GM12878 (cell line): ENCODE results near the gene PRSS16. TPM values are rescaled to one million over a fixed set of nuclear protein-coding genes. Genes with fewer than 3 reads are reported as not detected.

ENCODE experiments used
- ATAC-seq: fragments of 200-7000 bp; cut with Tn5 transposase; 3 replicates; pipeline ENCODE4 v1.9.1; 2020; ENCODE audit warnings: mild to moderate bottlenecking, moderate library complexity
- BruUV-seq: library from RNA; stranded (reverse); fragments of 400-500 nt; replicated peaks from 2 replicates; lab custom pipeline; 2021; lab: Mats Ljungman, UMichigan
- CTCF ChIA-PET: fragments of 300-600 bp; sonication (Branson Sonifier 250); formaldehyde crosslinking; extraction: SDS; loops from one replicate; lab custom pipeline; 2021; ENCODE audit warnings: inconsistent platforms; lab: Yijun Ruan, JAX
- POLR2A ChIA-PET: fragments of 350-600 bp; formaldehyde crosslinking; extraction: SDS; loops from one replicate; lab custom pipeline; 2021; ENCODE audit warnings: inconsistent platforms; lab: Charles Lee
- RAD21 ChIA-PET: fragments of 300-600 bp; sonication (Branson Sonifier 250); formaldehyde crosslinking; loops from one replicate; lab custom pipeline; 2023; ENCODE audit warnings: antibody characterized with exemption; ENCODE audit not compliant: unreplicated experiment; lab: Charles Lee
- SMC1A ChIA-PET: fragments of 300-600 bp; sonication (Branson Sonifier 250); formaldehyde crosslinking; loops from one replicate; lab custom pipeline; 2023; ENCODE audit not compliant: unreplicated experiment, uncharacterized antibody; lab: Charles Lee
- DNase-seq: peaks from one replicate; pipeline ENCODE4 v3.0.0-alpha.2; 2011; ENCODE audit warnings: low read depth, low spot score
- FAIRE-seq: peaks from 3 replicates; lab custom pipeline; 2011; peaks lifted over from hg19 to GRCh38; lab: Jason Lieb, UNC
- H2AFZ ChIP-seq: 2 replicates; pipeline ENCODE4 v1.6.0; 2011; ENCODE audit warnings: low read depth, low read length, control low read depth; ENCODE audit not compliant: control insufficient read depth
- H3K27ac ChIP-seq: 2 replicates; pipeline ENCODE4 v1.5.1; 2011; ENCODE audit warnings: control low read depth; ENCODE audit not compliant: control insufficient read depth, insufficient read depth
- H3K27me3 ChIP-seq, 2 experiments: replicated peaks in 1 of 2; 2 replicates each; pipeline versions ENCODE4 v1.6.0 to v1.6.1; 2011; ENCODE audit warnings: low read length in 1 of 2; ENCODE audit not compliant: control insufficient read depth in 2 of 2, insufficient read depth in 2 of 2
- H3K36me3 ChIP-seq, 2 experiments: 2 replicates each; pipeline ENCODE4 v1.5.1; 2011; ENCODE audit warnings: low read length in 1 of 2; ENCODE audit not compliant: control insufficient read depth in 2 of 2, insufficient read depth in 2 of 2
- H3K4me1 ChIP-seq: 2 replicates; pipeline ENCODE4 v1.6.1; 2011; ENCODE audit warnings: mild to moderate bottlenecking, low read length, moderate library complexity, mixed read lengths; ENCODE audit not compliant: control insufficient read depth, insufficient read depth
- H3K4me2 ChIP-seq: 2 replicates; pipeline ENCODE4 v1.6.0; 2011; ENCODE audit warnings: control low read depth; ENCODE audit not compliant: control insufficient read depth, insufficient read depth
- H3K4me3 ChIP-seq: fragments of 200-600 bp; sonication (generic); 2 replicates; pipeline ENCODE4 v1.5.1; 2016
- H3K79me2 ChIP-seq: 2 replicates; pipeline ENCODE4 v1.6.0; 2011; ENCODE audit warnings: low read length; ENCODE audit not compliant: control insufficient read depth, insufficient read depth
- H3K9ac ChIP-seq: 2 replicates; pipeline ENCODE4 v1.8.0; 2011; ENCODE audit warnings: low read length, control low read depth, mixed read lengths; ENCODE audit not compliant: control insufficient read depth, insufficient read depth
- H3K9me3 ChIP-seq: replicated peaks from 3 replicates; pipeline ENCODE4 v1.5.1; 2011; ENCODE audit warnings: mild to moderate bottlenecking, low read length; ENCODE audit not compliant: control insufficient read depth, insufficient read depth
- H4K20me1 ChIP-seq: 2 replicates; pipeline ENCODE4 v1.6.0; 2011; ENCODE audit not compliant: control insufficient read depth, insufficient read depth
- CHD4 ChIP-seq: fragments of 200-600 bp; sonication (generic); IDR thresholded peaks from 2 replicates; pipeline ENCODE4 v1.6.1; 2016; ENCODE audit warnings: mild to moderate bottlenecking
- CTCF ChIP-seq, 3 experiments: IDR thresholded peaks in 2 of 3; conservative IDR thresholded peaks in 1 of 3; 2 replicates each; pipeline ENCODE4 v1.5.1; 2011; ENCODE audit warnings: low read depth in 3 of 3, low read length in 3 of 3, mild to moderate bottlenecking in 3 of 3, control low read depth in 2 of 3, moderate library complexity in 2 of 3, inconsistent platforms in 1 of 3, mixed read lengths in 1 of 3; ENCODE audit not compliant: control insufficient read depth in 2 of 3, insufficient read depth in 1 of 3; ENCODE audit errors: extremely low read depth in 1 of 3
- DPF2 ChIP-seq: fragments of 450-650 bp; IDR thresholded peaks from 2 replicates; pipeline ENCODE4 v1.6.1; 2017; ENCODE audit warnings: mild to moderate bottlenecking
- ETV6 ChIP-seq, 2 experiments: fragments of 450-650 bp in 1 of 2; IDR thresholded peaks in 1 of 2; conservative IDR thresholded peaks in 1 of 2; 2 replicates each; pipeline ENCODE4 v1.6.1; 2014; ENCODE audit warnings: antibody characterized with exemption in 1 of 2, borderline replicate concordance in 1 of 2, low read depth in 1 of 2, mild to moderate bottlenecking in 1 of 2, moderate library complexity in 1 of 2
- EZH2 ChIP-seq: IDR thresholded peaks from 2 replicates; pipeline ENCODE4 v1.6.1; 2012; ENCODE audit warnings: low read depth, mild to moderate bottlenecking, control low read depth, inconsistent platforms, low read length, borderline replicate concordance; ENCODE audit not compliant: control insufficient read depth
- IRF3 ChIP-seq: fragments of 450-650 bp; IDR thresholded peaks from 2 replicates; pipeline ENCODE4 v1.6.1; 2014; ENCODE audit warnings: mild to moderate bottlenecking
- JUND ChIP-seq: IDR thresholded peaks from 2 replicates; pipeline ENCODE4 v1.6.1; 2012; ENCODE audit warnings: low read depth, mild to moderate bottlenecking, low read length, improper control_type of control experiment, moderate library complexity
- MXI1 ChIP-seq: fragments of 150-350 bp; IDR thresholded peaks from 2 replicates; pipeline ENCODE4 v1.6.1; 2011; ENCODE audit warnings: low read depth, mild to moderate bottlenecking, inconsistent platforms, low read length, improper control_type of control experiment
- NR2C1 ChIP-seq: fragments of 450-650 bp; IDR thresholded peaks from 2 replicates; pipeline ENCODE4 v1.6.1; 2017; ENCODE audit warnings: antibody characterized with exemption, mild to moderate bottlenecking, moderate library complexity
- PAX8 ChIP-seq: fragments of 450-650 bp; IDR thresholded peaks from 2 replicates; pipeline ENCODE4 v1.6.1; 2017; ENCODE audit warnings: mild to moderate bottlenecking, moderate library complexity
- PBX3 ChIP-seq: IDR thresholded peaks from 2 replicates; pipeline ENCODE4 v1.6.1; 2011; ENCODE audit warnings: mild to moderate bottlenecking, low read depth, low read length, moderate library complexity; ENCODE audit not compliant: insufficient replicate concordance
- RCOR1 ChIP-seq: conservative IDR thresholded peaks from 2 replicates; pipeline ENCODE4 v1.6.1; 2012; ENCODE audit warnings: low read depth, low read length, improper control_type of control experiment
- SIX5 ChIP-seq: IDR thresholded peaks from 2 replicates; pipeline ENCODE4 v1.6.1; 2011; ENCODE audit warnings: mild to moderate bottlenecking, low read depth, low read length, moderate library complexity; ENCODE audit not compliant: severe bottlenecking
- SKIL ChIP-seq: fragments of 450-650 bp; IDR thresholded peaks from 2 replicates; pipeline ENCODE4 v1.6.1; 2017; ENCODE audit warnings: mild to moderate bottlenecking, low read depth, inconsistent platforms; ENCODE audit not compliant: poor library complexity, severe bottlenecking
- SMAD1 ChIP-seq: fragments of 450-650 bp; IDR thresholded peaks from 2 replicates; pipeline ENCODE4 v1.6.1; 2018; ENCODE audit warnings: mild to moderate bottlenecking, low read depth; ENCODE audit not compliant: partially characterized antibody
- SREBF1 ChIP-seq: IDR thresholded peaks from 2 replicates; pipeline ENCODE4 v1.6.1; 2012; ENCODE audit warnings: mild to moderate bottlenecking, low read length
- TBL1XR1 ChIP-seq: IDR thresholded peaks from 2 replicates; pipeline ENCODE4 v1.6.1; 2012; ENCODE audit warnings: low read depth, low read length, improper control_type of control experiment
- YBX1 ChIP-seq: fragments of 450-650 bp; IDR thresholded peaks from 2 replicates; pipeline ENCODE4 v1.6.1; 2016; ENCODE audit warnings: antibody characterized with exemption
- WGBS: methylation state at CpG from one replicate; pipeline ENCODE4 v1.1.6; 2016; ENCODE audit warnings: low lambda C conversion rate; ENCODE audit not compliant: insufficient replicate concordance, insufficient coverage; ENCODE audit errors: missing lambda C conversion rate; 5-methylcytosine and 5-hydroxymethylcytosine counted together
- in situ Hi-C: fragments of 300-500 bp; cut with MboI; formaldehyde crosslinking; loops from 9 replicates; pipeline ENCODE4 v1.14.3; 2018; ENCODE audit warnings: mixed read lengths
- intact Hi-C: fragments of 100-400 bp; cut with micrococcal nuclease; formaldehyde crosslinking; loops from one replicate; pipeline ENCODE4 v1.14.2; 2022; ENCODE audit not compliant: unreplicated experiment
- polyA plus RNA-seq, 11 experiments: library from polyadenylated mRNA; depleted of rRNA in 4 of 11; unstranded in 6 of 11; stranded (reverse) in 5 of 11; fragments of >200 nt; fragmentation: Nextera tagmentation in 4 of 11; fragmentation: Illumina TruSeq in 1 of 11; extraction: Ambion mirVana in 4 of 11; extraction: Trizol in 1 of 11; gene quantifications; 1 replicate in 1 of 11; 2 replicates in 10 of 11; pipeline versions ENCODE4 v1.2.1 to v1.2.3, GENCODE V29; 2011 to 2016; ENCODE audit warnings: inconsistent platforms in 2 of 11, missing spikeins in 2 of 11, low read depth in 1 of 11
- total RNA-seq, 4 experiments: library from RNA; depleted of rRNA in 3 of 4; stranded (reverse); fragments of >200 nt in 3 of 4; fragmentation: Illumina TruSeq in 1 of 4; extraction: Trizol in 1 of 4; gene quantifications; 2 replicates each; pipeline versions ENCODE4 v1.2.1 to v1.2.3, GENCODE V29; 2013 to 2021

PRSS16 gene
- total and polyA plus RNA-seq, 10 of the 15 experiments (the other 5 are each of a cell fraction or from before 2014, with no cell fraction given), result 2.1 to 12.8 (median 6.6) TPM

GRCh38 chr6:27248783-27249182 is 1.3 kb downstream of the PRSS16 start:
- Histone ChIP-seq H3K79me2 (no peaks in the 10 kb centered on the region), H4K20me1 (no peaks in the 10 kb centered on the region), H3K27me3 (peaks cover 0 to 2% of the 10 kb centered on the region in 2 experiments; a peak in 2 of 4 replicates), H3K4me3 (no peak overlapping the region), H3K27ac (no peak overlapping the region), H3K9me3 (no peaks in the 10 kb centered on the region), H3K4me1 (peaks cover 5% of the 10 kb centered on the region; the same call in 1 of the 2 replicates), H3K36me3 (no peaks in the 10 kb centered on the region)
- RAD21 ChIA-PET, result no interaction called here
- in situ Hi-C loops, result no loop called here
- ATAC-seq, result no peak
- CTCF ChIA-PET, result no interaction called here
- no TSS peak for BruUV-seq
- TF ChIP-seq TBL1XR1 (no peak), EZH2 (no peak), NR2C1 (no peak), DPF2 (no peak), JUND (no peak), YBX1 (no peak), SKIL (no peak), MXI1 (no peak), ETV6 (conservative IDR thresholded peaks at IDR 0.05 in 1 of 2, IDR thresholded peaks at IDR 0.05 in 1 of 2; ENCODE audit: borderline replicate concordance in 1 of 2, low read depth in 1 of 2) (no peak), PBX3 (no peak), CHD4 (no peak), PAX8 (no peak), RCOR1 (no peak), SMAD1 (no peak), IRF3 (no peak), SIX5 (no peak), SREBF1 (no peak), CTCF (IDR thresholded peaks at IDR 0.05 in 2 of 3, conservative IDR thresholded peaks at IDR 0.05 in 1 of 3; ENCODE audit: control insufficient read depth in 2 of 3, extremely low read depth in 1 of 3, insufficient read depth in 1 of 3, low read depth in 3 of 3, low read length in 3 of 3) (no peak)
- TF ChIP-seq, all 136 proteins: peak for 0
- ChIA-PET SMC1A (no interaction called here), POLR2A (interaction anchor here (0.6 to 0.8 kb wide), 2 partner anchors 10 to 48 kb away, joined by 3 read pairs; no protein-coding TSS in a partner anchor)
- WGBS, result 29% methylated on average over 3 of the region's 3 CpGs
- H2AFZ ChIP-seq, result no peak overlapping the region
- FAIRE-seq, result no peak
- no peak overlapping the region for H3K4me2 ChIP-seq
- no peak overlapping the region for H3K9ac ChIP-seq
- DNase-seq, result no peak
- intact Hi-C loops, result no loop called here
